Osteoblast (primary cell): ENCODE measurements around the gene LECT2. TPM values are rescaled to one million over a fixed set of nuclear protein-coding genes. Genes with fewer than 3 reads are reported as not detected.

Source experiments
- DNase-seq: peaks from one replicate; pipeline ENCODE4 v3.0.0; 2011; ENCODE audit warnings: low spot score, mixed read lengths; ENCODE audit not compliant: insufficient read length; ENCODE audit errors: missing footprints
- H2AFZ ChIP-seq: 2 replicates; pipeline ENCODE4 v1.6.0; 2011; ENCODE audit warnings: mild to moderate bottlenecking, low read length
- H3K27ac ChIP-seq: 2 replicates; pipeline ENCODE4 v1.5.1; 2011; ENCODE audit warnings: mild to moderate bottlenecking, low read depth, low read length, moderate library complexity
- H3K27me3 ChIP-seq: 2 replicates; pipeline ENCODE4 v1.6.0; 2012; ENCODE audit warnings: mild to moderate bottlenecking, control low read depth, inconsistent platforms, low read length, moderate library complexity; ENCODE audit not compliant: insufficient read depth
- H3K36me3 ChIP-seq: 2 replicates; pipeline ENCODE4 v1.5.1; 2011; ENCODE audit warnings: mild to moderate bottlenecking, low read length, control low read depth, moderate library complexity; ENCODE audit not compliant: insufficient read depth
- H3K4me1 ChIP-seq: 2 replicates; pipeline ENCODE4 v1.5.1; 2011; ENCODE audit warnings: mild to moderate bottlenecking, low read length, control low read depth, moderate library complexity; ENCODE audit not compliant: insufficient read depth
- H3K4me2 ChIP-seq: 2 replicates; pipeline ENCODE4 v1.6.0; 2011; ENCODE audit warnings: mild to moderate bottlenecking, low read length; ENCODE audit not compliant: insufficient read depth
- H3K4me3 ChIP-seq: fragments of 200-600 bp; sonication (generic); 3 replicates; pipeline ENCODE4 v1.5.1; 2012; ENCODE audit warnings: mild to moderate bottlenecking, low read length, inconsistent platforms; ENCODE audit not compliant: insufficient read depth
- H3K79me2 ChIP-seq: 2 replicates; pipeline ENCODE4 v1.6.0; 2012; ENCODE audit warnings: mild to moderate bottlenecking, low read length, control low read depth, inconsistent platforms; ENCODE audit not compliant: insufficient read depth
- H3K9me3 ChIP-seq: 2 replicates; pipeline ENCODE4 v1.5.1; 2011; ENCODE audit warnings: low read depth, low read length, control low read depth
- H4K20me1 ChIP-seq: 2 replicates; pipeline ENCODE4 v1.6.0; 2012; ENCODE audit warnings: mild to moderate bottlenecking, low read length, control low read depth; ENCODE audit not compliant: insufficient read depth
- total RNA-seq: library from RNA; depleted of rRNA; stranded (reverse); fragments of >200 nt; gene quantifications from 2 replicates; pipeline ENCODE4 v1.2.3, GENCODE V29; 2012
- TF ChIP-seq, protein P1 (sequence below): IDR thresholded peaks from 2 replicates; pipeline ENCODE4 v1.5.1; 2011; ENCODE audit warnings: mild to moderate bottlenecking, low read depth, low read length, moderate library complexity; ENCODE audit errors: extremely low read depth

LECT2 gene
- total RNA-seq, 1 donor, result not detected

DNA sequence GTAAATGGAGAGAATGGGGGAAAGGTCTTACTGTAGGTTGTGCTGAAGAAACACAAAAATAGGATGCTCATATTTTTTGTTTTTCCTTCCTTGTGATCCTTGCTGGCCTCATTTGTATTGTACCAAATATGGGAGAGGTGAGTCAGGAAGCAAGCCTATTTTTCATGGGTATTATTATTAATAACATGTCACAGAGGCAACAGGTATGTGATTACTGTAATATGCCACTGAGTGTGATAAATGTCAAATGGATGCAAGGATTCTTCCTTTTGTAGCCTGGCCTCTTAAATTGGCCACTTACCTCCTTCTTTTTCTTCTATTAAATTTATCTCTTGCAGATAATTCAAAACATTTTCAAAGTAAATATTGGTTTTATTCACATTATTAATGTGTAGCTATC, 10.2 kb downstream of the LECT2 start:
- Histone ChIP-seq H3K79me2 (no peaks in the 10 kb centered on the region), H3K27me3 (peaks cover 1% of the 10 kb centered on the region), H3K36me3 (no peaks in the 10 kb centered on the region), H3K4me1 (no peaks in the 10 kb centered on the region), H2AFZ (no peak overlapping the region), H3K9me3 (no peaks in the 10 kb centered on the region), H3K27ac (no peak overlapping the region), H3K4me2 (no peak overlapping the region), H3K4me3 (no peak overlapping the region), H4K20me1 (no peaks in the 10 kb centered on the region)
- TF ChIP-seq, protein P1, sequence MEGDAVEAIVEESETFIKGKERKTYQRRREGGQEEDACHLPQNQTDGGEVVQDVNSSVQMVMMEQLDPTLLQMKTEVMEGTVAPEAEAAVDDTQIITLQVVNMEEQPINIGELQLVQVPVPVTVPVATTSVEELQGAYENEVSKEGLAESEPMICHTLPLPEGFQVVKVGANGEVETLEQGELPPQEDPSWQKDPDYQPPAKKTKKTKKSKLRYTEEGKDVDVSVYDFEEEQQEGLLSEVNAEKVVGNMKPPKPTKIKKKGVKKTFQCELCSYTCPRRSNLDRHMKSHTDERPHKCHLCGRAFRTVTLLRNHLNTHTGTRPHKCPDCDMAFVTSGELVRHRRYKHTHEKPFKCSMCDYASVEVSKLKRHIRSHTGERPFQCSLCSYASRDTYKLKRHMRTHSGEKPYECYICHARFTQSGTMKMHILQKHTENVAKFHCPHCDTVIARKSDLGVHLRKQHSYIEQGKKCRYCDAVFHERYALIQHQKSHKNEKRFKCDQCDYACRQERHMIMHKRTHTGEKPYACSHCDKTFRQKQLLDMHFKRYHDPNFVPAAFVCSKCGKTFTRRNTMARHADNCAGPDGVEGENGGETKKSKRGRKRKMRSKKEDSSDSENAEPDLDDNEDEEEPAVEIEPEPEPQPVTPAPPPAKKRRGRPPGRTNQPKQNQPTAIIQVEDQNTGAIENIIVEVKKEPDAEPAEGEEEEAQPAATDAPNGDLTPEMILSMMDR, result no peak
- no peak for DNase-seq

DNA sequence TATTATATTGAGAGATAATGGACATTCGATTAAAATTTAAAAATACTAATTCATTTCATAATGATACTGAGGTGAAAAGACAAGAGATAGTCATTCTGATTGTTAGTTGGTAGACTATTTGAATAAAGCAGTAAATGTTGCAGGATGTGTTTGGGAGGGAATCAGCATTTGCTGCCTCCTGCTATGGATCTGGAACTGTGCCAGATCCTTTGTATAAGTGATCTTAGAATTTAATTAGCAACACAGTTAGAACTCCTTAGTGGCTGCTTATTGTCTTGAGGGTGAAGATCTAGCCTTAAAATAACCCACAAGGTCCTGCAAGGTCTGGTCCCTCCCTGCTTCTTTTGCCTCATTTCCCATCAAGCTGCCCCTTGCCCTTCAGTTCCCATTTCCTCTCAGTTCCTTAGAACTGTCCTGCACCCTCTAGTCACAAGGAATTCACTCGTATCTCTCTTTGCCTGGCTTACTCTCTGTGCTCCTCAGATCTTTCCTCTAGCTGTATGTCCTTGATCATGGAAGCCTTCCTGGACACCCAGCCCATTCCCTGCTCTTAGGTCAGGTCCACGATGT, 12.5 kb downstream of the LECT2 start:
- H3K79me2 ChIP-seq, result no peaks in the 10 kb centered on the region
- H4K20me1 ChIP-seq, result no peaks in the 10 kb centered on the region
- H3K4me3 ChIP-seq, result no peak overlapping the region
- H3K4me1 ChIP-seq, result no peaks in the 10 kb centered on the region
- H3K27ac ChIP-seq, result no peak overlapping the region
- H3K9me3 ChIP-seq, result no peaks in the 10 kb centered on the region
- no peaks in the 10 kb centered on the region for H3K36me3 ChIP-seq
- TF ChIP-seq, protein P1, result no peak
- DNase-seq, result no peak
- H2AFZ ChIP-seq, result no peak overlapping the region
- no peak overlapping the region for H3K4me2 ChIP-seq
- H3K27me3 ChIP-seq, result peaks cover 11% of the 10 kb centered on the region

DNA sequence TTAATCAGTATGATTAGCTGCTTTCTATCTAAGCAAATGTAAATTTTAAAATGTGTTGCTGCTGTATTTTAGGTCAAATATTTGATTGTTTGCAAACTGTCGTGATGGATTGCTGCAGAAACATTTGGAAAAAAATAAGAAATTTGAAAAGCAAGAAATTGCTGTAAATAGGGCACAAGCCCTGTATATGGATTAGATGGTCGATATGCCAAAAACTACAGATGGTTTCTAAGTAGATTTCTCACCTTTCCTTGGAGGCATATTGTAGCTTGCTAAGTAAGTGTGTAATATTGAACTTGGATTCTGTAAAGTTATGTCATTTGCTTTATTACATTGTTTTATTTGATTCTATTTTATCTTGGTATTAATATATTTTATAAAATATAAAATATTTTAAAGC, 13.1 kb downstream of the LECT2 start:
- Histone ChIP-seq H4K20me1 (no peaks in the 10 kb centered on the region), H3K27me3 (peaks cover 11% of the 10 kb centered on the region), H3K27ac (no peak overlapping the region), H3K9me3 (no peaks in the 10 kb centered on the region), H3K36me3 (no peaks in the 10 kb centered on the region), H3K4me3 (no peak overlapping the region), H3K4me1 (no peaks in the 10 kb centered on the region), H3K79me2 (no peaks in the 10 kb centered on the region), H2AFZ (no peak overlapping the region), H3K4me2 (no peak overlapping the region)
- TF ChIP-seq, protein P1, result no peak
- no peak for DNase-seq

DNA sequence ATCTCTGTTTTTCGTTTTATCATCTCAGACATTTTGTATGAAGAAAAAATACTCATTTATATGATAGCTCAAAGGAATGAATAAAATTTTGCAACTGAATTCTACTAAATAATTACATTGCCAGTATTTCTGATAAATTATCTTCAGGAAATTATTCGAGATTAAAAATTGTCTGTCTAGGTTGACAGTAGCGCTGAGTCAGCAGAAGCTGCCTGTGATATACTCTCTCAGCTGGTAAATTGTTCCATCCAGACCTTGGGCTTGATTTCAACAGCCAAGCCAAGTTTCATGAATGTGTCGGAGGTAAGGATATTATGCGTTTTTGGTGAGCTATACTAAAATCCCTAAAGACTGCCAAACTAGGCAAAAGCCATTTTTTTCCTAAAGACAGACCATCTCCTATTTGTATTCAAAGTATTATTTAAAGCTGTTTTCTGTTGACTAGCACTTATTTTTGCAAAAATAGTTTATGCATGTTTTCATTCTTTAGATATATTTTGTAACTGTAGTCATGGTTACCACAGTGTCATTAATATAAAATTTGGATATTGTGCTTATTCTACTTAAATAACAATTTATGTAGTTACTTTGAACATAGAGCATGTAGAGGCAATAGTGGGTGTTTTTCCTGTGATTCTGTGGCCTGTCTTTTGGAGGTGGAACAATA, 17.4 kb downstream of the LECT2 start:
- H3K4me2 ChIP-seq, result no peak overlapping the region
- H3K4me3 ChIP-seq, result no peak overlapping the region
- TF ChIP-seq, protein P1, result no peak
- H3K36me3 ChIP-seq, result no peaks in the 10 kb centered on the region
- H2AFZ ChIP-seq, result no peak overlapping the region
- H4K20me1 ChIP-seq, result no peaks in the 10 kb centered on the region
- no peak for DNase-seq
- H3K79me2 ChIP-seq, result no peaks in the 10 kb centered on the region
- H3K27ac ChIP-seq, result no peak overlapping the region
- peaks cover 21% of the 10 kb centered on the region for H3K27me3 ChIP-seq
- H3K9me3 ChIP-seq, result no peaks in the 10 kb centered on the region
- H3K4me1 ChIP-seq, result no peaks in the 10 kb centered on the region
